Measurements from ENCODE around the gene PARD3. TPM values are rescaled to one million over a fixed set of nuclear protein-coding genes. Genes with fewer than 3 reads are reported as not detected.
A peak's percentile ranks its signal among the peaks of the same experiment; 100 is the strongest.

Gene PARD3
- total RNA-seq, 1 donor from 2014 or later = 35.4 TPM

GRCh38 chr10:34537629-34538231, 277.4 kb downstream of the PARD3 start:
- H4K20me1 ChIP-seq (ENCODE audit: insufficient read depth, low read length) = no peaks in the 10 kb centered on the region
- Mint-ChIP-seq H3K4me1 (ENCODE audit: low read depth, unreplicated experiment) (peaks cover 23% of the 10 kb centered on the region), H3K27ac (ENCODE audit: unreplicated experiment) (no peak overlapping the region), H3K27me3 (ENCODE audit: low read depth, unreplicated experiment) (no peaks in the 10 kb centered on the region), H3K9me3 (ENCODE audit: unreplicated experiment) (no peaks in the 10 kb centered on the region), H3K36me3 (ENCODE audit: low read depth, unreplicated experiment) (no peaks in the 10 kb centered on the region), H3K4me3 (ENCODE audit: unreplicated experiment) (no peak overlapping the region)
- no peak overlapping the region for H2AFZ ChIP-seq (ENCODE audit: low read depth, low read length)
- H3K79me2 ChIP-seq (ENCODE audit: insufficient read depth, low read length) = no peaks in the 10 kb centered on the region
- DNase-seq (ENCODE audit: low read depth) (no peak), FAIRE-seq (no peak)
- H3K9ac ChIP-seq (ENCODE audit: low read length) = no peak overlapping the region
- peaks cover 7% of the 10 kb centered on the region for H3K4me1 ChIP-seq (ENCODE audit: insufficient read depth, low read length)
- no peak overlapping the region for H3K4me2 ChIP-seq (ENCODE audit: low read length)
- TF ChIP-seq EZH2 (IDR thresholded peaks at IDR 0.05; ENCODE audit: insufficient read depth, low read length) (no peak), CTCF (IDR thresholded peaks at IDR 0.05; ENCODE audit: insufficient read depth, low read depth, low read length) (no peak)
- no peaks in the 10 kb centered on the region for H3K9me3 ChIP-seq (ENCODE audit: insufficient read depth, low read depth, low read length)
- no peak overlapping the region for H3K27ac ChIP-seq (ENCODE audit: low read depth, low read length)
- no peak overlapping the region for H3K4me3 ChIP-seq (ENCODE audit: insufficient read depth, low read depth, low read length)
- no peaks in the 10 kb centered on the region for H3K36me3 ChIP-seq (ENCODE audit: insufficient read depth, low read length)
- no peaks in the 10 kb centered on the region for H3K27me3 ChIP-seq (ENCODE audit: insufficient read depth, low read length)

GRCh38 chr10:34535872-34536271, 279.2 kb downstream of the PARD3 start:
- FAIRE-seq (no peak), DNase-seq (ENCODE audit: low read depth) (no peak)
- Histone ChIP-seq H3K27me3 (ENCODE audit: insufficient read depth, low read length) (no peaks in the 10 kb centered on the region), H3K9ac (ENCODE audit: low read length) (no peak overlapping the region), H3K4me1 (ENCODE audit: insufficient read depth, low read length) (peaks cover 7% of the 10 kb centered on the region), H3K4me2 (ENCODE audit: low read length) (no peak overlapping the region), H4K20me1 (ENCODE audit: insufficient read depth, low read length) (no peaks in the 10 kb centered on the region), H3K9me3 (ENCODE audit: insufficient read depth, low read depth, low read length) (no peaks in the 10 kb centered on the region), H3K36me3 (ENCODE audit: insufficient read depth, low read length) (no peaks in the 10 kb centered on the region), H3K27ac (ENCODE audit: low read depth, low read length) (no peak overlapping the region), H2AFZ (ENCODE audit: low read depth, low read length) (no peak overlapping the region), H3K4me3 (ENCODE audit: insufficient read depth, low read depth, low read length) (no peak overlapping the region), H3K79me2 (ENCODE audit: insufficient read depth, low read length) (no peaks in the 10 kb centered on the region)
- TF ChIP-seq EZH2 (IDR thresholded peaks at IDR 0.05; ENCODE audit: insufficient read depth, low read length) = no peak
- TF ChIP-seq CTCF (IDR thresholded peaks at IDR 0.05; ENCODE audit: insufficient read depth, low read depth, low read length) = no peak
- H3K4me3 Mint-ChIP-seq (ENCODE audit: unreplicated experiment) = no peak overlapping the region
- H3K4me1 Mint-ChIP-seq (ENCODE audit: low read depth, unreplicated experiment) = peaks cover 23% of the 10 kb centered on the region
- H3K9me3 Mint-ChIP-seq (ENCODE audit: unreplicated experiment) = peaks cover 4% of the 10 kb centered on the region
- no peaks in the 10 kb centered on the region for H3K36me3 Mint-ChIP-seq (ENCODE audit: low read depth, unreplicated experiment)
- no peaks in the 10 kb centered on the region for H3K27me3 Mint-ChIP-seq (ENCODE audit: low read depth, unreplicated experiment)
- H3K27ac Mint-ChIP-seq (ENCODE audit: unreplicated experiment) = no peak overlapping the region

GRCh38 chr10:34530778-34531177, 284.3 kb downstream of the PARD3 start:
- Histone ChIP-seq H3K9ac (ENCODE audit: low read length) (no peak overlapping the region), H3K4me2 (ENCODE audit: low read length) (no peak overlapping the region), H3K9me3 (ENCODE audit: insufficient read depth, low read depth, low read length) (no peaks in the 10 kb centered on the region), H3K36me3 (ENCODE audit: insufficient read depth, low read length) (no peaks in the 10 kb centered on the region), H3K27me3 (ENCODE audit: insufficient read depth, low read length) (no peaks in the 10 kb centered on the region), H3K4me1 (ENCODE audit: insufficient read depth, low read length) (peaks cover 29% of the 10 kb centered on the region), H2AFZ (ENCODE audit: low read depth, low read length) (no peak overlapping the region), H4K20me1 (ENCODE audit: insufficient read depth, low read length) (no peaks in the 10 kb centered on the region), H3K4me3 (ENCODE audit: insufficient read depth, low read depth, low read length) (no peak overlapping the region), H3K27ac (ENCODE audit: low read depth, low read length) (no peak overlapping the region), H3K79me2 (ENCODE audit: insufficient read depth, low read length) (no peaks in the 10 kb centered on the region)
- DNase-seq (ENCODE audit: low read depth) (no peak), FAIRE-seq (no peak)
- H3K4me3 Mint-ChIP-seq (ENCODE audit: unreplicated experiment) = no peak overlapping the region
- no peaks in the 10 kb centered on the region for H3K27me3 Mint-ChIP-seq (ENCODE audit: low read depth, unreplicated experiment)
- H3K9me3 Mint-ChIP-seq (ENCODE audit: unreplicated experiment) = peaks cover 4% of the 10 kb centered on the region
- no peaks in the 10 kb centered on the region for H3K36me3 Mint-ChIP-seq (ENCODE audit: low read depth, unreplicated experiment)
- peak overlapping the region; percentile 21 for H3K27ac Mint-ChIP-seq (ENCODE audit: unreplicated experiment)
- TF ChIP-seq CTCF (IDR thresholded peaks at IDR 0.05; ENCODE audit: insufficient read depth, low read depth, low read length) = no peak
- TF ChIP-seq EZH2 (IDR thresholded peaks at IDR 0.05; ENCODE audit: insufficient read depth, low read length) = no peak
- H3K4me1 Mint-ChIP-seq (ENCODE audit: low read depth, unreplicated experiment) = peaks cover 29% of the 10 kb centered on the region

Measured in astrocyte (in vitro differentiated cells and primary cell).